DND-41 (cell line): ENCODE results near the gene DNM3.

Experiments used
- ATAC-seq: fragments of 200-7000 bp; cut with Tn5 transposase; 3 replicates; pipeline ENCODE4 v1.9.1; 2021; ENCODE audit warnings: low read depth; ENCODE audit not compliant: insufficient read depth
- DNase-seq: peaks from one replicate; pipeline ENCODE4 v3.0.0-alpha.2; 2020
- H2AFZ ChIP-seq: 2 replicates; pipeline ENCODE4 v1.6.0; 2012; ENCODE audit warnings: low read depth, low read length
- H3K27ac ChIP-seq: 2 replicates; pipeline ENCODE4 v1.5.1; 2012; ENCODE audit warnings: low read length, inconsistent platforms
- H3K27me3 ChIP-seq: fragments of 200-600 bp; sonication (generic); 2 replicates; pipeline ENCODE4 v1.6.0; 2012; ENCODE audit warnings: low read length, mild to moderate bottlenecking, inconsistent platforms; ENCODE audit not compliant: insufficient read depth, poor library complexity
- H3K36me3 ChIP-seq: 2 replicates; pipeline ENCODE4 v1.5.1; 2012; ENCODE audit warnings: low read length, inconsistent platforms; ENCODE audit not compliant: insufficient read depth
- H3K4me1 ChIP-seq: 2 replicates; pipeline ENCODE4 v1.5.1; 2012; ENCODE audit warnings: mild to moderate bottlenecking, low read length; ENCODE audit not compliant: insufficient read depth
- H3K4me2 ChIP-seq: 2 replicates; pipeline ENCODE4 v1.6.0; 2012; ENCODE audit warnings: mild to moderate bottlenecking, moderate library complexity, low read length, inconsistent platforms; ENCODE audit not compliant: insufficient read depth
- H3K4me3 ChIP-seq, 2 experiments: fragments of 200-600 bp in 1 of 2; shearing (Covaris generic) in 1 of 2; 2 replicates each; pipeline ENCODE4 v1.5.1; 2012 to 2016; ENCODE audit warnings: inconsistent platforms in 2 of 2, low read length in 2 of 2, mild to moderate bottlenecking in 2 of 2, low read depth in 1 of 2, moderate library complexity in 1 of 2
- H3K79me2 ChIP-seq: 2 replicates; pipeline ENCODE4 v1.6.0; 2012; ENCODE audit warnings: low read length, inconsistent platforms; ENCODE audit not compliant: insufficient read depth
- H3K9ac ChIP-seq: 2 replicates; pipeline ENCODE4 v1.6.0; 2012; ENCODE audit warnings: low read depth, mild to moderate bottlenecking, inconsistent platforms, low read length, moderate library complexity
- H3K9me3 ChIP-seq: 2 replicates; pipeline ENCODE4 v1.5.1; 2012; ENCODE audit warnings: low read length, moderate library complexity, mild to moderate bottlenecking, inconsistent platforms; ENCODE audit not compliant: insufficient read depth, severe bottlenecking
- H4K20me1 ChIP-seq: 2 replicates; pipeline ENCODE4 v1.6.0; 2012; ENCODE audit warnings: low read length; ENCODE audit not compliant: insufficient read depth
- CTCF ChIP-seq: IDR thresholded peaks from 2 replicates; pipeline ENCODE4 v1.5.1; 2012; ENCODE audit warnings: borderline replicate concordance, low read length, moderate library complexity, mild to moderate bottlenecking; ENCODE audit not compliant: poor library complexity, severe bottlenecking; ENCODE audit errors: extremely low read depth
- EZH2 ChIP-seq: IDR thresholded peaks from 3 replicates; pipeline ENCODE4 v1.6.1; 2012; ENCODE audit warnings: borderline replicate concordance, low read depth, mild to moderate bottlenecking, moderate library complexity, low read length, inconsistent platforms; ENCODE audit not compliant: severe bottlenecking

Gene DNM3

GRCh38 chr1:171828794-171829193 is 12.5 kb upstream of the DNM3 start:
- no peaks in the 10 kb centered on the region for H3K79me2 ChIP-seq
- H3K4me2 ChIP-seq, result no peak overlapping the region
- H3K27me3 ChIP-seq, result no peaks in the 10 kb centered on the region
- no peak overlapping the region for H2AFZ ChIP-seq
- H3K4me3 ChIP-seq, result no peak overlapping the region
- TF ChIP-seq EZH2 (no peak), CTCF (no peak)
- H3K36me3 ChIP-seq, result no peaks in the 10 kb centered on the region
- peaks cover 11% of the 10 kb centered on the region for H3K9me3 ChIP-seq
- no peak overlapping the region for H3K27ac ChIP-seq
- DNase-seq (no peak), ATAC-seq (no peak)
- no peaks in the 10 kb centered on the region for H4K20me1 ChIP-seq
- H3K4me1 ChIP-seq, result no peaks in the 10 kb centered on the region
- H3K9ac ChIP-seq, result no peak overlapping the region

GRCh38 chr1:171833091-171833825 is 8.0 kb upstream of the DNM3 start:
- Histone ChIP-seq H3K27me3 (no peaks in the 10 kb centered on the region), H3K4me2 (no peak overlapping the region), H2AFZ (no peak overlapping the region), H3K27ac (no peak overlapping the region), H3K79me2 (no peaks in the 10 kb centered on the region), H3K9me3 (no peaks in the 10 kb centered on the region), H3K36me3 (no peaks in the 10 kb centered on the region), H3K9ac (no peak overlapping the region), H4K20me1 (no peaks in the 10 kb centered on the region), H3K4me1 (no peaks in the 10 kb centered on the region), H3K4me3 (no peak overlapping the region)
- DNase-seq (no peak), ATAC-seq (no peak)
- no peak for TF ChIP-seq EZH2
- no peak for TF ChIP-seq CTCF

GRCh38 chr1:171834821-171835220 is 6.5 kb upstream of the DNM3 start:
- TF ChIP-seq CTCF, result no peak
- TF ChIP-seq EZH2, result no peak
- no peaks in the 10 kb centered on the region for H3K4me1 ChIP-seq

GRCh38 chr1:171835891-171836290 is 5.4 kb upstream of the DNM3 start:
- Histone ChIP-seq H3K9me3 (no peaks in the 10 kb centered on the region), H4K20me1 (no peaks in the 10 kb centered on the region), H3K4me1 (no peaks in the 10 kb centered on the region), H2AFZ (no peak overlapping the region), H3K4me3 (no peak overlapping the region), H3K36me3 (no peaks in the 10 kb centered on the region), H3K9ac (no peak overlapping the region), H3K27ac (no peak overlapping the region), H3K79me2 (no peaks in the 10 kb centered on the region), H3K4me2 (no peak overlapping the region), H3K27me3 (no peaks in the 10 kb centered on the region)
- DNase-seq (no peak), ATAC-seq (no peak)
- no peak for TF ChIP-seq CTCF
- TF ChIP-seq EZH2, result no peak

More at GRCh38 chr1:171834821-171835220, 6.5 kb upstream of the DNM3 start:
- no peak overlapping the region for H3K9ac ChIP-seq
- H3K4me3 ChIP-seq, result no peak overlapping the region
- no peaks in the 10 kb centered on the region for H3K9me3 ChIP-seq
- no peaks in the 10 kb centered on the region for H3K27me3 ChIP-seq
- H3K27ac ChIP-seq, result no peak overlapping the region
- ATAC-seq, result no peak
- no peaks in the 10 kb centered on the region for H4K20me1 ChIP-seq
- no peaks in the 10 kb centered on the region for H3K36me3 ChIP-seq
- no peaks in the 10 kb centered on the region for H3K79me2 ChIP-seq
- no peak overlapping the region for H2AFZ ChIP-seq
- DNase-seq, result no peak
- no peak overlapping the region for H3K4me2 ChIP-seq
